WTC11 (cell line): ENCODE data around the gene GARS1. TPM values are rescaled to one million over a fixed set of nuclear protein-coding genes. Genes with fewer than 3 reads are reported as not detected.

Experiments
- ATAC-seq: fragments of 200-7000 bp; cut with Tn5 transposase; 2 replicates; pipeline ENCODE4 v1.10.0; 2021; ENCODE audit warnings: mild to moderate bottlenecking, moderate library complexity
- CTCF ChIA-PET: fragments of 300-600 bp; sonication (Branson Sonifier 250); formaldehyde crosslinking; loops from one replicate; lab custom pipeline; 2021; ENCODE audit warnings: antibody characterized with exemption; lab: Charles Lee
- POLR2A ChIA-PET: fragments of 350-600 bp; sonication (Branson Sonifier 250); formaldehyde crosslinking; loops from one replicate; lab custom pipeline; 2021; ENCODE audit warnings: antibody characterized with exemption; lab: Charles Lee
- DNase-seq: peaks from one replicate; pipeline ENCODE4 v3.0.0; 2021; ENCODE audit warnings: low spot score
- H3K27ac Mint-ChIP-seq: 2 replicates; pipeline ENCODE4 v1.8.0; 2021; ENCODE audit warnings: mixed read lengths
- H3K27me3 Mint-ChIP-seq: 2 replicates; pipeline ENCODE4 v1.8.0; 2021; ENCODE audit warnings: low read depth, mild to moderate bottlenecking, moderate library complexity, mixed read lengths
- H3K36me3 Mint-ChIP-seq: 2 replicates; pipeline ENCODE4 v1.8.0; 2021; ENCODE audit warnings: mixed read lengths
- H3K4me1 Mint-ChIP-seq: 2 replicates; pipeline ENCODE4 v1.8.0; 2022; ENCODE audit warnings: mixed read lengths
- H3K4me3 Mint-ChIP-seq: 2 replicates; pipeline ENCODE4 v1.8.0; 2021; ENCODE audit warnings: mild to moderate bottlenecking, moderate library complexity, mixed read lengths
- H3K9me3 Mint-ChIP-seq: 2 replicates; pipeline ENCODE4 v1.8.0; 2021; ENCODE audit warnings: mixed read lengths
- ARID4B ChIP-seq: sonication (generic); formaldehyde crosslinking; IDR thresholded peaks from 2 replicates; pipeline ENCODE4 v1.8.0; 2023; ENCODE audit warnings: missing genetic modification reagents, mild to moderate bottlenecking, borderline replicate concordance
- ATF1 ChIP-seq: sonication (generic); formaldehyde crosslinking; IDR thresholded peaks from 2 replicates; pipeline ENCODE4 v1.8.1; 2023; ENCODE audit warnings: mild to moderate bottlenecking, moderate library complexity, missing genetic modification reagents
- CBFB ChIP-seq: sonication (generic); formaldehyde crosslinking; IDR thresholded peaks from 2 replicates; pipeline ENCODE4 v1.8.1; 2022; ENCODE audit warnings: mild to moderate bottlenecking, low read depth, missing genetic modification reagents
- EMX1 ChIP-seq: fragments of 250-450 bp; sonication (Bioruptor Pico); IDR thresholded peaks from 2 replicates; pipeline ENCODE4 v1.8.0; 2021; ENCODE audit warnings: mild to moderate bottlenecking
- ETV6 ChIP-seq: sonication (generic); formaldehyde crosslinking; IDR thresholded peaks from 2 replicates; pipeline ENCODE4 v1.8.1; 2022; ENCODE audit warnings: mild to moderate bottlenecking, missing genetic modification reagents
- GABPB1 ChIP-seq: sonication (generic); formaldehyde crosslinking; IDR thresholded peaks from 2 replicates; pipeline ENCODE4 v1.8.1; 2023; ENCODE audit warnings: mild to moderate bottlenecking, missing genetic modification reagents
- GTF2I ChIP-seq: fragments of 250-450 bp; sonication (Bioruptor Pico); conservative IDR thresholded peaks from 2 replicates; pipeline ENCODE4 v1.4.0; 2021; ENCODE audit warnings: mild to moderate bottlenecking
- NFYB ChIP-seq: sonication (generic); formaldehyde crosslinking; conservative IDR thresholded peaks from 2 replicates; pipeline ENCODE4 v1.8.0; 2022; ENCODE audit warnings: low read depth, missing genetic modification reagents
- NR1H2 ChIP-seq: sonication (generic); formaldehyde crosslinking; IDR thresholded peaks from 2 replicates; pipeline ENCODE4 v1.9.0; 2021; ENCODE audit warnings: mild to moderate bottlenecking, moderate library complexity, missing genetic modification reagents
- OVOL2 ChIP-seq: fragments of 250-450 bp; sonication (Bioruptor Pico); IDR thresholded peaks from 2 replicates; pipeline ENCODE4 v1.9.0; 2021; ENCODE audit warnings: mild to moderate bottlenecking, borderline replicate concordance
- PRRX2 ChIP-seq: fragments of 250-450 bp; sonication (Bioruptor Pico); IDR thresholded peaks from 2 replicates; pipeline ENCODE4 v1.8.0; 2021; ENCODE audit warnings: mild to moderate bottlenecking
- SMAD3 ChIP-seq: sonication (generic); formaldehyde crosslinking; IDR thresholded peaks from 2 replicates; pipeline ENCODE4 v1.8.0; 2022; ENCODE audit warnings: missing genetic modification reagents, mild to moderate bottlenecking, borderline replicate concordance
- TCF7 ChIP-seq: sonication (generic); formaldehyde crosslinking; IDR thresholded peaks from 2 replicates; pipeline ENCODE4 v1.8.0; 2022; ENCODE audit warnings: mild to moderate bottlenecking, low read depth, missing genetic modification reagents, moderate library complexity
- USF2 ChIP-seq: sonication (generic); formaldehyde crosslinking; IDR thresholded peaks from 2 replicates; pipeline ENCODE4 v1.8.1; 2023; ENCODE audit warnings: mild to moderate bottlenecking, missing genetic modification reagents, moderate library complexity
- ZNF138 ChIP-seq: sonication (generic); formaldehyde crosslinking; conservative IDR thresholded peaks from 2 replicates; pipeline ENCODE4 v1.8.1; 2022; ENCODE audit warnings: mild to moderate bottlenecking, moderate library complexity, missing genetic modification reagents
- ZNF219 ChIP-seq: sonication (generic); formaldehyde crosslinking; IDR thresholded peaks from 2 replicates; pipeline ENCODE4 v1.8.0; 2023; ENCODE audit warnings: missing genetic modification reagents, mild to moderate bottlenecking, borderline replicate concordance
- ZNF416 ChIP-seq: fragments of 250-450 bp; sonication (Bioruptor Pico); IDR thresholded peaks from 2 replicates; pipeline ENCODE4 v1.9.0; 2021; ENCODE audit warnings: mild to moderate bottlenecking, inconsistent platforms
- total RNA-seq: library from RNA; stranded (reverse); gene quantifications from 3 replicates; pipeline ENCODE4 v1.2.3, GENCODE V29; 2021

Gene GARS1
- total RNA-seq, 1 experiment from 2014 or later = 236 TPM

- TF ChIP-seq USF2 (CRISPR knock-in tag) (no peak), GTF2I (no peak), ETV6 (CRISPR knock-in tag) (no peak), PRRX2 (CRISPR knock-in tag) (no peak), ATF1 (CRISPR knock-in tag) (no peak), TCF7 (no peak), SMAD3 (no peak), EMX1 (no peak), CBFB (CRISPR knock-in tag) (no peak), GABPB1 (CRISPR knock-in tag) (no peak), NR1H2 (CRISPR knock-in tag) (no peak), ZNF219 (CRISPR knock-in tag) (no peak), OVOL2 (no peak)
Observed at GRCh38 chr7:30645661-30646060, 51.0 kb downstream of the GARS1 start (continued).

GRCh38 chr7:30646154-30646553 lies 51.5 kb downstream of the GARS1 start:
- Mint-ChIP-seq H3K27me3 (no peaks in the 10 kb centered on the region), H3K4me1 (peaks cover 33% of the 10 kb centered on the region), H3K9me3 (no peaks in the 10 kb centered on the region), H3K27ac (no peak overlapping the region), H3K4me3 (no peak overlapping the region), H3K36me3 (peaks cover 8% of the 10 kb centered on the region)
- TF ChIP-seq TCF7 (no peak), ARID4B (CRISPR knock-in tag) (no peak)
- CTCF ChIA-PET = no interaction called here
- ATAC-seq (no peak), DNase-seq (no peak)
- POLR2A ChIA-PET = no interaction called here

GRCh38 chr7:30647589-30648364 lies 53.1 kb downstream of the GARS1 start:
- Mint-ChIP-seq H3K27ac (peak overlapping the region; percentile 14; the same call in 1 of the 2 replicates), H3K4me3 (no peak overlapping the region), H3K4me1 (peaks cover 30% of the 10 kb centered on the region), H3K27me3 (no peaks in the 10 kb centered on the region), H3K9me3 (no peaks in the 10 kb centered on the region), H3K36me3 (peaks cover 8% of the 10 kb centered on the region)
- no peak for ATAC-seq
- ChIA-PET POLR2A (no interaction called here), CTCF (interaction anchor here (1.0 kb wide), 1 partner anchor 35 kb away, joined by 3 read pairs; the partner anchor contains the start of gene CRHR2)
- DNase-seq = no peak
- no peak for TF ChIP-seq ZNF416 (CRISPR knock-in tag)

GRCh38 chr7:30648744-30649540 lies 54.3 kb downstream of the GARS1 start:
- no peak for ATAC-seq
- Mint-ChIP-seq H3K27me3 (no peaks in the 10 kb centered on the region), H3K4me1 (peaks cover 18% of the 10 kb centered on the region), H3K4me3 (no peak overlapping the region), H3K27ac (no peak overlapping the region), H3K9me3 (no peaks in the 10 kb centered on the region), H3K36me3 (peaks cover 8% of the 10 kb centered on the region)
- no peak for DNase-seq
- CTCF ChIA-PET = interaction anchor here (2.1 kb wide), 1 partner anchor 142 kb away, joined by 7 read pairs; no protein-coding TSS in a partner anchor
- POLR2A ChIA-PET = no interaction called here
- no peak for TF ChIP-seq GABPB1 (CRISPR knock-in tag)
- TF ChIP-seq SMAD3 = no peak
- no peak for TF ChIP-seq OVOL2
- TF ChIP-seq NFYB = no peak
- TF ChIP-seq ZNF138 (CRISPR knock-in tag) = no peak
- no peak for TF ChIP-seq ETV6 (CRISPR knock-in tag)
- no peak for TF ChIP-seq CBFB (CRISPR knock-in tag)
